ENCODE data around the gene TAF6L. TPM values are rescaled to one million over a fixed set of nuclear protein-coding genes. Genes with fewer than 3 reads are reported as not detected.

TAF6L gene
- total and polyA plus RNA-seq, 2 donors (not counting 1 experiment from before 2014, with no cell fraction given) = 28.2 to 48.2 TPM

- Histone ChIP-seq H3K9me3 (ENCODE audit: control extremely low read depth in 1 of 3, control insufficient read depth in 2 of 3, insufficient read depth in 1 of 3, low read length in 2 of 3) (no peaks in the 10 kb centered on the region), H3K27ac (ENCODE audit: low read length in 2 of 2) (peak overlapping the region; percentile 68 to 78), H3K79me2 (ENCODE audit: control insufficient read depth, insufficient read depth, low read length) (peaks cover 37% of the 10 kb centered on the region), H2AFZ (ENCODE audit: insufficient read depth, low read depth, low read length, poor library complexity, severe bottlenecking) (peak overlapping the region; percentile 83), H3K36me3 (replicated peaks in 1 of 2; ENCODE audit: control extremely low read depth in 1 of 2, control insufficient read depth in 1 of 2, extremely low read depth in 1 of 2, insufficient read depth in 2 of 2, low read length in 1 of 2) (peaks cover 1 to 25% of the 10 kb centered on the region in 2 experiments), H3K4me3 (ENCODE audit: control extremely low read depth in 1 of 5, extremely low read depth in 1 of 5, insufficient read depth in 1 of 5, low read depth in 2 of 5, low read length in 4 of 5) (peak overlapping the region; percentile 87 to 97 (median 94)), H3K9ac (ENCODE audit: low read length) (peak overlapping the region; percentile 87), H3K27me3 (replicated peaks in 1 of 4; ENCODE audit: control extremely low read depth in 1 of 4, control insufficient read depth in 3 of 4, insufficient read depth in 4 of 4, low read length in 3 of 4) (no peaks in the 10 kb centered on the region), H3K4me1 (ENCODE audit: control insufficient read depth in 2 of 2, insufficient read depth in 2 of 2, low read length in 2 of 2) (peaks cover 25 to 32% of the 10 kb centered on the region in 2 donors), H4K20me1 (ENCODE audit: control insufficient read depth, insufficient read depth, low read length, poor library complexity, severe bottlenecking) (peaks cover 12% of the 10 kb centered on the region), H3K4me2 (replicated peaks; ENCODE audit: low read depth, low read length, poor library complexity, severe bottlenecking) (peak overlapping the region; percentile 81)
- intact Hi-C loops (cut with micrococcal nuclease) = loop anchor here (1.0 to 10.0 kb wide), 12 partner anchors 15 to 392 kb away; partner anchors contain the start of genes NXF1, POLR2G, TAF6L and TTC9C
- H3K4me3 Mint-ChIP-seq = peak overlapping the region; percentile 89
- peaks cover 44% of the 10 kb centered on the region for H3K4me1 Mint-ChIP-seq
- ATAC-seq (ENCODE audit: low read depth) = peak; percentile 73
- peak; percentile 93 for DNase-seq
- WGBS (ENCODE audit: insufficient coverage) = 3% methylated on average over 51 of the region's 51 CpGs
- no peaks in the 10 kb centered on the region for H3K27me3 Mint-ChIP-seq
- CTCF ChIA-PET = interaction anchor here (0.6 to 7.2 kb wide), 42 partner anchors 9 to 392 kb away, joined by 3 to 101 read pairs (median 4); partner anchors contain the start of genes B3GAT3, BSCL2, EEF1G and GANAB
- POLR2A ChIA-PET = interaction anchor here (0.6 to 3.7 kb wide), 15 partner anchors 15 to 1357 kb away, joined by 3 to 60 read pairs (median 7); partner anchors contain the start of genes C11orf98, CPSF7, CSKMT and HNRNPUL2
- H3K27ac Mint-ChIP-seq = peak overlapping the region; percentile 94
- no peaks in the 10 kb centered on the region for H3K9me3 Mint-ChIP-seq (ENCODE audit: insufficient read depth)
- TF ChIP-seq CTCF (IDR thresholded peaks at IDR 0.05) (peak; percentile 97), EZH2 (IDR thresholded peaks at IDR 0.05; ENCODE audit: borderline replicate concordance, insufficient read depth, low read depth, low read length, poor library complexity, severe bottlenecking) (no peak)
Observed at GRCh38 chr11:62786318-62787004, 15.3 kb downstream of the TAF6L start.

Data from B cell (primary cell).